Measurements from ENCODE around the gene FETUB.

DNA sequence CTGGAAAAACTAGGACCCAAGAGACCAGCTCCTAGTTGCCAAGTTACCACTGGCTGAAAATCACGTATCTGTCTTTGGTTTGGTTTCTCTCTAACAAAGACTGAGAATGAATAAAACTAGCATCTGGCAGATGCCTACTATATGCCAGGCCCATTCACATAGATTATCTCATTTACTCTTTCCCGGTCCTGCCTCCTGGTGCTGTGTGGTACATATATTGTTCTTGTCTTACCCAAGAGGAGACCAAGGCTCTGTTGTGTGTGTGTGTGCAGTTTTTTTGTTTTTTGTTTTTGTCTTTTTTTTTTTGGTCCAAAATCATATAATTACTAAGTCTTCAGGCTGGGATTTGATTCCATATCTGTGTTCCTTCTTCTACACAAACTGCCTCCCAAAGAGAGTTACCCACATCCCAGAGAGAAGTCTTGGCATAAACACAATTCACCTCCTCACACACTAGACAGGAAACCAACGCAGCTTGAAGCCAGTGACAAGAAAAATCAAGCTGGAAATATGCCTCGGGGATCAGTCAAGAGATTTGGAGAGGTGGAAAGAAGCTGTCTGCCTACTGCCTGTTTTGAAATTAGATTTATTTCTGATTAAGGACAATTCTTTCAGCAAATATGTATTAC lies 26.4 kb upstream of the FETUB start:
- TF ChIP-seq, protein P1, sequence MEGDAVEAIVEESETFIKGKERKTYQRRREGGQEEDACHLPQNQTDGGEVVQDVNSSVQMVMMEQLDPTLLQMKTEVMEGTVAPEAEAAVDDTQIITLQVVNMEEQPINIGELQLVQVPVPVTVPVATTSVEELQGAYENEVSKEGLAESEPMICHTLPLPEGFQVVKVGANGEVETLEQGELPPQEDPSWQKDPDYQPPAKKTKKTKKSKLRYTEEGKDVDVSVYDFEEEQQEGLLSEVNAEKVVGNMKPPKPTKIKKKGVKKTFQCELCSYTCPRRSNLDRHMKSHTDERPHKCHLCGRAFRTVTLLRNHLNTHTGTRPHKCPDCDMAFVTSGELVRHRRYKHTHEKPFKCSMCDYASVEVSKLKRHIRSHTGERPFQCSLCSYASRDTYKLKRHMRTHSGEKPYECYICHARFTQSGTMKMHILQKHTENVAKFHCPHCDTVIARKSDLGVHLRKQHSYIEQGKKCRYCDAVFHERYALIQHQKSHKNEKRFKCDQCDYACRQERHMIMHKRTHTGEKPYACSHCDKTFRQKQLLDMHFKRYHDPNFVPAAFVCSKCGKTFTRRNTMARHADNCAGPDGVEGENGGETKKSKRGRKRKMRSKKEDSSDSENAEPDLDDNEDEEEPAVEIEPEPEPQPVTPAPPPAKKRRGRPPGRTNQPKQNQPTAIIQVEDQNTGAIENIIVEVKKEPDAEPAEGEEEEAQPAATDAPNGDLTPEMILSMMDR (optimal IDR thresholded peaks at IDR 0.05 in 1 of 3, IDR thresholded peaks at IDR 0.05 in 1 of 3, conservative IDR thresholded peaks at IDR 0.05 in 1 of 3; ENCODE audit: extremely low read depth in 1 of 3, insufficient read depth in 2 of 3, low read length in 3 of 3) = no peak
- no peak for TF ChIP-seq EZH2 (IDR thresholded peaks at IDR 0.05; ENCODE audit: low read length)

Data from keratinocyte (primary cell).